Neural cell (in vitro differentiated cells): Measurements from ENCODE around the gene PRAMEF33. TPM values are rescaled to one million over a fixed set of nuclear protein-coding genes. Genes with fewer than 3 reads are reported as not detected.
"Not testable (repeated sequence)": the region's sequence is repeated elsewhere in the genome, so short reads cannot be mapped to it uniquely, and the experiment has no call there.

ENCODE experiments used
- H2AFZ ChIP-seq: fragments of 200-600, 300-800 bp; sonication (generic), shearing (Covaris generic); 2 replicates; pipeline ENCODE4 v1.6.0; 2014; ENCODE audit warnings: low read depth, mild to moderate bottlenecking, antibody characterized with exemption, low read length, moderate library complexity
- H3F3A ChIP-seq: fragments of 200-600 bp; shearing (Covaris generic); 2 replicates; pipeline ENCODE4 v1.6.1; 2016; ENCODE audit warnings: mild to moderate bottlenecking, moderate library complexity, mixed read lengths, antibody characterized with exemption, low read length; ENCODE audit not compliant: insufficient read depth, poor library complexity, severe bottlenecking
- H3K27ac ChIP-seq: fragments of 200-600, 300-800 bp; sonication (generic), shearing (Covaris generic); 2 replicates; pipeline ENCODE4 v1.5.1; 2014; ENCODE audit warnings: mild to moderate bottlenecking, low read length, moderate library complexity
- H3K27me3 ChIP-seq: fragments of 300-800, 200-600 bp; sonication (generic), shearing (Covaris generic); 2 replicates; pipeline ENCODE4 v1.6.0; 2014; ENCODE audit warnings: mild to moderate bottlenecking, low read depth, low read length, moderate library complexity; ENCODE audit not compliant: insufficient read depth
- H3K36me3 ChIP-seq: fragments of 300-800, 200-600 bp; sonication (generic), shearing (Covaris generic); 2 replicates; pipeline ENCODE4 v1.5.1; 2014; ENCODE audit warnings: mild to moderate bottlenecking, antibody characterized with exemption, low read length, moderate library complexity; ENCODE audit not compliant: insufficient read depth
- H3K4me2 ChIP-seq: fragments of 300-800, 200-600 bp; sonication (generic), shearing (Covaris generic); 2 replicates; pipeline ENCODE4 v1.6.0; 2014; ENCODE audit warnings: mild to moderate bottlenecking, low read length
- H3K4me3 ChIP-seq: fragments of 300-800, 200-600 bp; sonication (generic), shearing (Covaris generic); 2 replicates; pipeline ENCODE4 v1.5.1; 2014; ENCODE audit warnings: mild to moderate bottlenecking, low read length, moderate library complexity
- H3K79me2 ChIP-seq: fragments of 200-600 bp; shearing (Covaris generic); replicated peaks from 2 replicates; pipeline ENCODE4 v1.6.0; 2014; ENCODE audit warnings: mild to moderate bottlenecking, low read length, moderate library complexity; ENCODE audit not compliant: insufficient read depth
- H3K9ac ChIP-seq: fragments of 300-800, 200-600 bp; sonication (generic), shearing (Covaris generic); 2 replicates; pipeline ENCODE4 v1.6.1; 2016; ENCODE audit warnings: mild to moderate bottlenecking, low read length, mixed read lengths
- H3K9me2 ChIP-seq: fragments of 200-600 bp; shearing (Covaris generic); 2 replicates; pipeline ENCODE4 v1.6.1; 2016; ENCODE audit warnings: mild to moderate bottlenecking, low read length, mixed read lengths; ENCODE audit not compliant: insufficient read depth
- H3K9me3 ChIP-seq: fragments of 200-600, 300-800 bp; sonication (generic), shearing (Covaris generic); 2 replicates; pipeline ENCODE4 v1.6.1; 2016; ENCODE audit warnings: mild to moderate bottlenecking, mixed run types, low read length, moderate library complexity, mixed read lengths
- H4K20me1 ChIP-seq: fragments of 200-600 bp; shearing (Covaris generic); 2 replicates; pipeline ENCODE4 v1.6.1; 2016; ENCODE audit warnings: mild to moderate bottlenecking, mixed run types; ENCODE audit not compliant: insufficient read depth
- polyA minus RNA-seq: library from RNA; depleted of rRNA, polyadenylated mRNA; stranded (reverse); fragments of >200 nt; gene quantifications from 2 replicates; pipeline ENCODE4 v1.2.3, GENCODE V29; 2014
- polyA plus RNA-seq: library from polyadenylated mRNA; depleted of rRNA; stranded (reverse); fragments of >200 nt; gene quantifications from 2 replicates; pipeline ENCODE4 v1.2.3, GENCODE V29; 2014

Gene PRAMEF33, protein sequence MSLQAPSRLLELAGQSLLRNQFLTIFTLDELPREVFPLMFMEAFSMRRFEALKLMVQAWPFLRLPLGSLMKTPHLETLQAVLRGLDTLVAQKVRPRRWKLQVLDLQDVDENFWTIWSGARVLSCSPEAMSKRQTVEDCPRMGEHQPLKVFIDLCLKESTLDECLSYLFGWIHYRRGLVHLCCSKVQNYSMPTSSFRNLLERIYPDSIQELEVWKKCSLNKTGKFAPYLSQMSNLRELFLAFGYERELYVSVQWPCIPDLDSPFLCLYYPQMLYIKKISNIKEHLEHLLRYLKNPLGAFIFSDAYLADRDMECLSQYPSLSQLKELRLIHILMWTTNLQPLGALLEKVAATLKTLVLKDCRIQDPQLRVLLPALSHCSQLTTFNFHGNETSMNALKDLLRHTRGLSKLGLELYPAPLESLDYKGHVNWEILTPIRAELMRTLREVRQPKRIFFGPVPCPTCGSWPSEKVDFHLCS
- polyA plus RNA-seq (not detected in 2 replicates), polyA minus RNA-seq (not detected in 2 replicates)

DNA sequence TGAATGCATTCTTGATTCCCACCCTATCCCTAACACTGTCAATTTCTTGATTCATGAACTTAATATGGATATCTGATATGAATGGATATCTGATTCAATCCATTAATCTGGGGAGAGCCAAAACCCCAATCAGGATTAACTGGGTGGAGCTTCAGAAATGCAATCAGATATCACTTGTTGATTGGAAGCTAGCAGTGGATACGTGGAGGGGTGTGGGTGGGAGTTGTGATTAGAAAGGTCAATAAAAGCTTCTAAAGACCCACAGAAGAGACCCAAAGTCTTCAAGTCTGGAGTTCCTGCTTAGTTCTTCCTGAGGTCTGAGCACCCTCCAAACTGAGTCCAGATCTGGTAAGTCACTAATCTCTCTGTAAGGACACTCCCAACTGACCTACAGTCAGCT, at the start of gene PRAMEF33:
TSS of gene PRAMEF33 (plus strand) at position 301 of the 400 bp plus-strand sequence. CDS start 2,416 bp downstream, outside the sequence.
- not testable (repeated sequence) for H3K27ac ChIP-seq, H3K9me3 ChIP-seq, H2AFZ ChIP-seq

DNA sequence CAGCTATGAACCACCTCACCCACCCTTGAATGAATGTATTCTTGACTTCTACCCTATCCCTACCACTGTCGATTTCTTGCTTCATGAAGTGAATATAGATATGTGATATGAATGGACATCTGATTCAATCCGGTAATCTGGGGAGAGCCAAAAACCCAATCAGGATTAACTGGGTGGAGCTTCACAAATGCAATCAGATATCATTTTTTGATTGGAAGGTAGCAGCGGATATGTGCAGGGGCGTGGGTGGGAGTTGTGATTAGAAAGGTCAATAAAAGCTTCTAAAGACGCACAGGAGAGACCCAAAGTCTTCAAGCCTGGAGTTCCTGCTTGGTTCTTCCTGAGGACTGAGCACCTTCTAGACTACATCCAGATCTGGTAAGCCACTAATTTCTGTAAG, 49.4 kb upstream of the PRAMEF33 start, which contains the start of gene PRAMEF5:
TSS of gene PRAMEF5 (plus strand) at position 301 of the 400 bp plus-strand sequence. CDS start 5,071 bp downstream, outside the sequence.
- H3K36me3 ChIP-seq, H4K20me1 ChIP-seq, H3K27me3 ChIP-seq, H3K4me3 ChIP-seq, H3K79me2 ChIP-seq, H3F3A ChIP-seq, H3K27ac ChIP-seq, H2AFZ ChIP-seq, H3K9ac ChIP-seq, H3K9me3 ChIP-seq, H3K4me2 ChIP-seq, H3K9me2 ChIP-seq: not testable (repeated sequence)

More for the DNA sequence above, at the start of gene PRAMEF33:
- not testable (repeated sequence) for H3K36me3 ChIP-seq, H3F3A ChIP-seq, H3K4me2 ChIP-seq, H3K4me3 ChIP-seq, H3K9me2 ChIP-seq, H3K27me3 ChIP-seq, H4K20me1 ChIP-seq, H3K9ac ChIP-seq, H3K79me2 ChIP-seq

DNA sequence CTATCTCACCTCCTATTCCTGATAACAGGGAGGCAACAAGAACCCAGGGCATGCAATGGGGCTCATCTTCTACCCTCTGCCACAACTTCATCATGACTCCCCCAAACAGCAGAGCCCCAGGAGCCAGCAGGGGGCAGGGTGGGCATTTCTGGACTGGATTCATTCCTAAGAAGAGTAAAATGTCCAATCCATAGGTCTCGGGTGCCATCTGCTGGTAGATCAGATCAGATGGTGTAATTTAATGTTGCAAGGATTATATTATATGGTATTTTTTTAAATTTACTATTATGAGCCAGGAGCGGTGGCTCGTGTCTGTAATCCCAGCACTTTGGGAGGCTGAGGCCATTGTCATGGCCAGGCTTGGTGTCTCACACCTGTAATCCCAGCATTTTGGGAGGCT, 38.2 kb upstream of the PRAMEF33 start:
- not testable (repeated sequence) for H3K27me3 ChIP-seq, H3K36me3 ChIP-seq, H3K79me2 ChIP-seq, H4K20me1 ChIP-seq, H3F3A ChIP-seq, H3K4me2 ChIP-seq, H3K4me3 ChIP-seq, H3K9ac ChIP-seq, H3K27ac ChIP-seq, H2AFZ ChIP-seq, H3K9me3 ChIP-seq, H3K9me2 ChIP-seq

DNA sequence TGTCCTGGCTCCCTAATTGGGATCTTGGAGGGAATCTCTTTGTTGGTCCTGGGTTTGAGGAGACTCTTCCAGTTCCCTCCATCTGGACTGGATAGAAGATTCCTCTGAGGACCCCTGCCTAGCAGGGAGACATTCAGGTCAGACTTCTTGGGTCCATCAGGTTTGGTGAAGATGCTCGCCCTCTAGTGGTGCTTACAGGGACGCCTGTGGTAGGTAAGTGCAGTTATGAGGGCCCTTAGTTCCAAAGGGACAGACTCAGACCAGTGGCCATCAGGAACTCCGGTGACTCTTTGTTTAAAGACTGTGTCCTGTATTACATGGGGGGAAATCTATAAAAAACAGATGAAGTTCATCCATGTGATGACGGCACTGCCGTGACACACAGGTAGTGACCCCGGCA, 26.3 kb upstream of the PRAMEF33 start:
- H3K36me3 ChIP-seq, H3K27me3 ChIP-seq, H3K9ac ChIP-seq, H4K20me1 ChIP-seq, H3K4me2 ChIP-seq, H3K9me2 ChIP-seq, H3K27ac ChIP-seq, H3F3A ChIP-seq, H3K4me3 ChIP-seq, H2AFZ ChIP-seq, H3K9me3 ChIP-seq, H3K79me2 ChIP-seq: not testable (repeated sequence)

DNA sequence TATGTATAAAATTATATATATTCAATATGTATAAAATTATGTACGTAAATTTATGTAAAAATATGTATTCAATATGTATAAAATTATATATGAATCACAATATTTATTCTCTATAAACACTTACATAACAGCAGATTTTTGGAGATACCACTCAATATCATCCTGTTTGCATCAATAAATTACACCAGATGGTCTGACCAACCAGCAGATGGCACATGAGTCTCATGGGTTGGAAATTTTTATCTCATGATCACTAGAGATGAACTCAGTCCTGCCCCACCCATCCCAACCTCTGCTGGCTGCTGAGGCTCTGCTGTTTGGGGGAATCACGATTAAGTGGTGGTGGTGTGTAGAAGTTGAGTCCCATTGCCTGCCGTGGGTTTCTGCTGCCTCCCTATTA, 23.7 kb upstream of the PRAMEF33 start:
- H2AFZ ChIP-seq, H3K9me2 ChIP-seq, H3K27ac ChIP-seq, H3K79me2 ChIP-seq, H4K20me1 ChIP-seq, H3K27me3 ChIP-seq, H3K36me3 ChIP-seq, H3K9me3 ChIP-seq, H3K9ac ChIP-seq, H3K4me3 ChIP-seq, H3F3A ChIP-seq, H3K4me2 ChIP-seq: not testable (repeated sequence)

DNA sequence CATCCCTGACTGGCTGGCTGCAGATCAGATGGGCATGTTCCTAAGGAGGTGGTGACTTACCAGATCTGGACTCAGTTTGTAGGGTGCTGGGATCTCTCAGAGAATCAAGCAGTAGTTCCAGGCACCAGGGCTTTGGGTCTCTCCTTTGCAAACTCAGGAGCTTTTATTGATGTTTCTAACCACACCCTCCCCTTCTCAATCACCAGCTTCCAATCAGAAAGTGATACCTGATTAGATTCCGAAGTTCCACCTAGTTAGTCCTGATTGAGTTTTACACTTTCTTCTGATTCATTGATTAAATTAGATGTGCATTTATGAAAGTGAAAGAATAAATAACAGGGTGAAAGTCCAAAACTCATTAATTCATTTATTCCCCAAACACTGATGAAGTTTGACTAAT, 18.3 kb upstream of the PRAMEF33 start, which contains the start of gene PRAMEF8:
TSS of gene PRAMEF8 (minus strand) at position 101 of the 400 bp plus-strand sequence. CDS start 1,046 bp downstream, outside the sequence.
- not testable (repeated sequence) for H3K79me2 ChIP-seq, H3K27ac ChIP-seq, H3K36me3 ChIP-seq, H3K9me3 ChIP-seq, H3K4me2 ChIP-seq, H3K9ac ChIP-seq, H2AFZ ChIP-seq, H3K9me2 ChIP-seq, H3K4me3 ChIP-seq, H3F3A ChIP-seq, H3K27me3 ChIP-seq, H4K20me1 ChIP-seq

DNA sequence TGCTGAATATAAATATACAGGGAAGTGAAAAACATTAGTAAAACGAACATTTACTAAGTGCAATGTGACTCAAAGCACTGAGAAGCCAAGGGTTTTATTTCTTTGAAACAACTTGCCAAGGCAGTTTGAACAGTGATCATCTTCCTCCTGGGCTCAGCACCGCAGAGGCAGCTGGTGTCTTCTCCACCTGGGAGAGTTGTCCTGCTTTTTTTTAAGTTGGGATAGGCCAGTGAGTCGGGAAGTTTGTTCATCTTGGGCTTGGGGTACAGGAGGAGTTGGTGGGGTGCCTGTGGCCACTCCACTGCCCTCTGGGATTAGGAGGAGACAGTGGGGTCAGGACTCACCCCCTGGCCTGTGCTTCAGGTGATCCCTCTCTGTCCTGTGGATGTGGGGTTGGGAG, 14.3 kb upstream of the PRAMEF33 start:
- not testable (repeated sequence) for H4K20me1 ChIP-seq, H2AFZ ChIP-seq, H3K36me3 ChIP-seq, H3K4me3 ChIP-seq, H3K27ac ChIP-seq, H3F3A ChIP-seq, H3K9ac ChIP-seq, H3K9me3 ChIP-seq, H3K9me2 ChIP-seq, H3K4me2 ChIP-seq, H3K79me2 ChIP-seq, H3K27me3 ChIP-seq
